ENCODE data around the gene FGFR2. TPM values are rescaled to one million over a fixed set of nuclear protein-coding genes. Genes with fewer than 3 reads are reported as not detected.
A peak's percentile ranks its signal among the peaks of the same experiment; 100 is the strongest.

FGFR2 gene
- total RNA-seq, 4 donors from 2014 or later, result 65.6 to 149 (median 122) TPM

DNA sequence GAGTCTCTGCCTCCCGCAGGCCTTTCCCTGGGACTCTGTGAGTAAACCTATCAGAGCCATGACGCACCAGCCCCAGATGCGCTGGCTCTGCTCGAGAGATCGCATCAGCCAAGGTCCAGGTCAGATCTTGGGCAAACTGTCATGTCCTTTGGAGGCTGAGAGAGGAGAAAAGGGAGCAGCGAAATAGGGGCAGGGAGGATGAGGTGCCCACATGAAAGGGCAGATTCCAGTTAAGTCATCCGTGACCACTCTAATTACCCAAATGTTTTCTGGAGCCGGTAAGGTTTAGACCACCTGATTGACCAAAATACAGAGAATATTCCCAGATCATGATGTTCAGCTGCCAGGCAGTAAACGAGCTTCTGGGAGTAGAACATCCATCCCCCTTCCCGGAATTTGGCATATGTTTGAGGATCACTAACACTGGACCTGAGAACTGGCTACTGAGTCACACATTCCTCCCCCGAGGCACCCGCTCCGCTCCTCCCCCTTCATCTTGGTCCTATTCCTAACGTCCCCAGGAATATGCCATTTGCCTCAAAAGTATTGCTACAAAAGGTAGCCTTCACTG lies 88.0 kb downstream of the FGFR2 start:
- intact Hi-C loops (cut with DNase I), result no loop called here
- H3K9me3 ChIP-seq, result no peaks in the 10 kb centered on the region
- H3K36me3 ChIP-seq, result no peaks in the 10 kb centered on the region
- TF ChIP-seq POLR2A (IDR thresholded peaks at IDR 0.05), result no peak
- TF ChIP-seq, protein P1, sequence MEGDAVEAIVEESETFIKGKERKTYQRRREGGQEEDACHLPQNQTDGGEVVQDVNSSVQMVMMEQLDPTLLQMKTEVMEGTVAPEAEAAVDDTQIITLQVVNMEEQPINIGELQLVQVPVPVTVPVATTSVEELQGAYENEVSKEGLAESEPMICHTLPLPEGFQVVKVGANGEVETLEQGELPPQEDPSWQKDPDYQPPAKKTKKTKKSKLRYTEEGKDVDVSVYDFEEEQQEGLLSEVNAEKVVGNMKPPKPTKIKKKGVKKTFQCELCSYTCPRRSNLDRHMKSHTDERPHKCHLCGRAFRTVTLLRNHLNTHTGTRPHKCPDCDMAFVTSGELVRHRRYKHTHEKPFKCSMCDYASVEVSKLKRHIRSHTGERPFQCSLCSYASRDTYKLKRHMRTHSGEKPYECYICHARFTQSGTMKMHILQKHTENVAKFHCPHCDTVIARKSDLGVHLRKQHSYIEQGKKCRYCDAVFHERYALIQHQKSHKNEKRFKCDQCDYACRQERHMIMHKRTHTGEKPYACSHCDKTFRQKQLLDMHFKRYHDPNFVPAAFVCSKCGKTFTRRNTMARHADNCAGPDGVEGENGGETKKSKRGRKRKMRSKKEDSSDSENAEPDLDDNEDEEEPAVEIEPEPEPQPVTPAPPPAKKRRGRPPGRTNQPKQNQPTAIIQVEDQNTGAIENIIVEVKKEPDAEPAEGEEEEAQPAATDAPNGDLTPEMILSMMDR (IDR thresholded peaks at IDR 0.05), result no peak
- peak; percentile 47 to 58 for DNase-seq
- peak overlapping the region; percentile 71 to 79 (median 76) for H3K27ac ChIP-seq
- H3K4me1 ChIP-seq, result peaks cover 25 to 33% of the 10 kb centered on the region in 2 donors
- H3K4me3 ChIP-seq (replicated peaks in 1 of 3), result no peak overlapping the region
- WGBS, 2 donors, result 71 to 76% methylated on average over 14 of the region's 14 CpGs
- no peaks in the 10 kb centered on the region for H3K27me3 ChIP-seq

DNA sequence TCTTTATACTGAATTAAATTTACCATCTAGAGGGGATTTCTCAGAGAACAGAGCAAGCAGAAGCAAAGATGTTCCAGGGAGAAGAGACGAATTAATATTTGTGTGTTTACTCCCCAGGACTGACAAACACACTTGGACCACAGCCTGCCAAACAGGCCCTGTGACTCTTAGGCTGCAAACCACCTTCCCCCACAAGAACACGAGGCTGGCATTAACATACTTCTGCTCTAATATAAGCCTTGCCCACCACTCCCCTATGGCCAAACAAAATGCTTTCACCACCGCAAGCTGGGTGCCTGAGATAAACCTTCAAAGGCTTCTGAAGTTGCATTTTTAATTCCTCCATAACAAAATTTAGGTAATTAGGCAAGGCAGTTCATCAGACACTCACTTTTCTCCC lies 88.4 kb downstream of the FGFR2 start:
- no peak for DNase-seq
- WGBS, 2 donors, result 76 to 90% methylated on average over 3 of the region's 3 CpGs
- Histone ChIP-seq H3K4me1 (peaks cover 25 to 33% of the 10 kb centered on the region in 2 donors), H3K4me3 (replicated peaks in 1 of 3) (no peak overlapping the region), H3K9me3 (no peaks in the 10 kb centered on the region), H3K27ac (peak overlapping the region; percentile 71 to 79 (median 76)), H3K36me3 (no peaks in the 10 kb centered on the region), H3K27me3 (no peaks in the 10 kb centered on the region)
- TF ChIP-seq POLR2A (IDR thresholded peaks at IDR 0.05), result no peak
- TF ChIP-seq, protein P1 (IDR thresholded peaks at IDR 0.05), result no peak
- intact Hi-C loops (cut with DNase I), result no loop called here

DNA sequence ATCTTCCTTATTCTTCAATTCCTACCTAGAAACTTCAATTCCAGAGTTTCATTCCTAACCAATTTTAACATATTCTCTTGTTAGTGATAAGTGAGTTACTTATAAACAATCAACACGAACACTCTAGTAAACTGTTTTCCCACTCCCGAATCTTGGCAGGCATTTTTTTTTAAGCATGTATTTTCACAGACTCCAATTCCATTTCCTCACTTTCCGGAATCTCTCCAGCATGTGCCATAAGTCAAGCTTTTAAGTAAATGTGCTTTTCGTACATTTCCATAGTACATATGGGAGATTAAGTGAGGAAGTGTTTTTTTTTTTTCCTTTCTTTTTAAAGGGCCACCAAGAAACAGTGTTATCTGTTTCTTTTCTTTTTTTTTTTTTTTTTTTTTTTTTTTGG lies 89.1 kb downstream of the FGFR2 start:
- 66 to 69% methylated on average over 4 of the region's 4 CpGs for WGBS, 2 donors
- Histone ChIP-seq H3K4me1 (peaks cover 25 to 33% of the 10 kb centered on the region in 2 donors), H3K27ac (peak overlapping the region in 2 of 3 donors; percentile 71 to 79), H3K27me3 (no peaks in the 10 kb centered on the region), H3K36me3 (no peaks in the 10 kb centered on the region), H3K9me3 (no peaks in the 10 kb centered on the region), H3K4me3 (replicated peaks in 1 of 3) (no peak overlapping the region)
- DNase-seq, result no peak
- TF ChIP-seq POLR2A (IDR thresholded peaks at IDR 0.05), result no peak
- TF ChIP-seq, protein P1 (IDR thresholded peaks at IDR 0.05), result no peak
- intact Hi-C loops (cut with DNase I), result no loop called here

DNA sequence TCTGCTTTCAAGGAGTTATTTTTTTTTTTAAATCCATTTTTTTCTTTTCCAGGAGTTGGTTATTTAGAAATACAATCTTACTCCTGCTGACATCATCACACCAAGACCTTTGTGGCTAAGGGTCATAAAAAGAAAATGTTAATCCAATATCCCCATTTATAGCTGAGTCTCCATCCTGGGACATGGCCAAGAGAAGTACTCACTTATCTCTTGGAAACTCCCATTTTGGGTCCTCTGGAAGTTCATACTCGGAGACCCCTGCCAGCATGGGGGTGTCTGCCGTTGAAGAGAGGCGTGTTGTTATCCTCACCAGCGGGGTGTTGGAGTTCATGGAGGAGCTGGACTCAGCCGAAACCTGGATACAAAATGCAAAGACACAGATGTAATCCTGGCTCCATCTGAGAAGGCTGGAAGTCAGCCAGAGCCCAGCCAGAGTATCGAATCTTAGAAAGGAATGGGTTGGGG lies 94.6 kb downstream of the FGFR2 start:
- DNase-seq, result no peak
- TF ChIP-seq, protein P1 (IDR thresholded peaks at IDR 0.05), result no peak
- TF ChIP-seq POLR2A (IDR thresholded peaks at IDR 0.05), result no peak
- intact Hi-C loops (cut with DNase I), result no loop called here

DNA sequence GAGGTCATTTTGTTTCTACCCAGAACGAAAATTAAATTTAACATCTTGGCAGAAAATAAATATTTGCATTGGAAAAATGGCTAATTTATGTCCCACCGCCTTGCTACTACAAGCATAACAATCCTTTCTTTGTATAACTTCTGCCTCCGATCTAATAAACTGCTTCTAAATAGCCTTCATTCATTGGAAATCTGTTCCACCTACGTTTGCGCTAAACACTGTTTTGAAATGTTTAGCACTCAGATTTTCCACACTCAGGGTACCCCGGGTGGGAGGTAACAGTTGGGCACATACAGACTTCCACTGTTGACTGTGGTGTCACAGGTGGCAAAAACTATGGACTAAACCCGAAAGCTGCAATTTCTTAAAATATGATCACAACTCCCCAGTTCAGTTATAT lies 96.4 kb downstream of the FGFR2 start:
- Histone ChIP-seq H3K27me3 (no peaks in the 10 kb centered on the region), H3K9me3 (no peaks in the 10 kb centered on the region), H3K4me1 (peaks cover 13 to 15% of the 10 kb centered on the region in 2 donors), H3K4me3 (replicated peaks in 1 of 3) (no peak overlapping the region), H3K36me3 (no peaks in the 10 kb centered on the region), H3K27ac (no peak overlapping the region)
- 88 to 93% methylated on average over 7 of the region's 7 CpGs for WGBS, 2 donors
- DNase-seq, result no peak
- no peak for TF ChIP-seq POLR2A (IDR thresholded peaks at IDR 0.05)
- TF ChIP-seq, protein P1 (IDR thresholded peaks at IDR 0.05), result no peak
- intact Hi-C loops (cut with DNase I), result no loop called here

More for the DNA sequence above, 94.6 kb downstream of the FGFR2 start:
- Histone ChIP-seq H3K9me3 (no peaks in the 10 kb centered on the region), H3K4me3 (replicated peaks in 1 of 3) (no peak overlapping the region), H3K4me1 (peaks cover 0 to 2% of the 10 kb centered on the region in 2 donors), H3K27me3 (no peaks in the 10 kb centered on the region), H3K36me3 (no peaks in the 10 kb centered on the region), H3K27ac (no peak overlapping the region)
- WGBS, 2 donors, result 62 to 72% methylated on average over 6 of the region's 6 CpGs

Measured in thyroid gland (tissue), 4 donors.